OCI-LY3 (cell line): ENCODE measurements around the gene ST3GAL4.

Source experiments
- EZH2phosphoT487 ChIP-seq: fragments of 200-600 bp; shearing (Covaris generic); IDR thresholded peaks from 2 replicates; pipeline ENCODE4 v1.6.1; 2018; ENCODE audit warnings: antibody characterized with exemption, mixed run types, low read depth
- TF ChIP-seq, protein P1 (sequence below): fragments of 200-600, 300-600 bp; sonication (generic); IDR thresholded peaks from 2 replicates; pipeline ENCODE4 v1.5.1; 2014; ENCODE audit warnings: antibody characterized with exemption, low read length, low read depth

DNA sequence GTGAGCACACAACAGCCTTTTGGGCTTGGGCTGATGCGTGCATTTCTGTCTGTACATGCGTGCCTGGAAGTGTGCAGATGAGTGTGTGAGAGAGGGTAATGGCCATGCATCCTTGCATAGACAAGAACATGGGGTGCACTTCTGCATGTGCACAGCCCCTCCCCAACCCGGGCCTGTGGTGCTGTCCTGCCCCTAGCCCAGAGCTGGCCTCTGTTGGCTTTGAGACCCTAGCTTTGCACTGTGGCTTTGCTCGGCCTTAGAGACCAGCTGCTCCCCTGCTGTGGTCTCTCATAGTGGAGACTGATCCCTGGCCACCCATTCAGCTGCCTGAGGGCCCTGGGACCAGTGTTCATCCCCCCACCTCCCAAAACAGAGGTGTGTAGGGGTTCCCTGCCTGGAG, 25.4 kb downstream of the ST3GAL4 start:
- TF ChIP-seq, protein P1, sequence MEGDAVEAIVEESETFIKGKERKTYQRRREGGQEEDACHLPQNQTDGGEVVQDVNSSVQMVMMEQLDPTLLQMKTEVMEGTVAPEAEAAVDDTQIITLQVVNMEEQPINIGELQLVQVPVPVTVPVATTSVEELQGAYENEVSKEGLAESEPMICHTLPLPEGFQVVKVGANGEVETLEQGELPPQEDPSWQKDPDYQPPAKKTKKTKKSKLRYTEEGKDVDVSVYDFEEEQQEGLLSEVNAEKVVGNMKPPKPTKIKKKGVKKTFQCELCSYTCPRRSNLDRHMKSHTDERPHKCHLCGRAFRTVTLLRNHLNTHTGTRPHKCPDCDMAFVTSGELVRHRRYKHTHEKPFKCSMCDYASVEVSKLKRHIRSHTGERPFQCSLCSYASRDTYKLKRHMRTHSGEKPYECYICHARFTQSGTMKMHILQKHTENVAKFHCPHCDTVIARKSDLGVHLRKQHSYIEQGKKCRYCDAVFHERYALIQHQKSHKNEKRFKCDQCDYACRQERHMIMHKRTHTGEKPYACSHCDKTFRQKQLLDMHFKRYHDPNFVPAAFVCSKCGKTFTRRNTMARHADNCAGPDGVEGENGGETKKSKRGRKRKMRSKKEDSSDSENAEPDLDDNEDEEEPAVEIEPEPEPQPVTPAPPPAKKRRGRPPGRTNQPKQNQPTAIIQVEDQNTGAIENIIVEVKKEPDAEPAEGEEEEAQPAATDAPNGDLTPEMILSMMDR: no peak
- no peak for TF ChIP-seq EZH2phosphoT487
